HS-5 (cell line): ENCODE data around the gene E2F6.

ENCODE experiments used
- DNase-seq: peaks from one replicate; pipeline ENCODE4 v3.0.0-alpha.2; 2012; ENCODE audit warnings: low read depth

E2F6 gene, protein sequence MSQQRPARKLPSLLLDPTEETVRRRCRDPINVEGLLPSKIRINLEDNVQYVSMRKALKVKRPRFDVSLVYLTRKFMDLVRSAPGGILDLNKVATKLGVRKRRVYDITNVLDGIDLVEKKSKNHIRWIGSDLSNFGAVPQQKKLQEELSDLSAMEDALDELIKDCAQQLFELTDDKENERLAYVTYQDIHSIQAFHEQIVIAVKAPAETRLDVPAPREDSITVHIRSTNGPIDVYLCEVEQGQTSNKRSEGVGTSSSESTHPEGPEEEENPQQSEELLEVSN

GRCh38 chr2:11465485-11466306 lies at the start of gene E2F6:
Gene E2F6, minus strand, starts transcription at chr2:11466161. Its CDS starts 282 bp downstream, at chr2:11465879.
- peak; percentile 72 for DNase-seq

GRCh38 chr2:11515490-11515981 lies 49.6 kb upstream of the E2F6 start:
- DNase-seq: no peak

DNA sequence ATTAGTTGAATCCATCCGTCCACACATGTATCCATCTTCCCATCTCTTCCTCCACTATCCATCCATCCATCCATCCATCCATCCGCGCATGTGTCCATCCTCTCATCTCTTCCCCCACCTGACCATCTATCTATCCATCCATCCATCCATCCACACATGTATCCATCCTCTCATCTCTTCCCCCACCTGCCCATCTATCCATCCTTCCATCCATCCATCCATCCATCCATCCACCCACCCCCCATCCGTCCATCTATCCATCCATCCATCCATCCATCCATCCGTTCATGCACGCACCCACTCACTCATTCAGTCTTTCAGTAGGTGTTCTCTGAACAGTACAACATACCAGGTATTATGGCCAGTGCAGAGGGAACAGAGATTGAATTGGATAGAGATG lies 48.9 kb upstream of the E2F6 start:
- DNase-seq: no peak

GRCh38 chr2:11514081-11514730 lies 48.2 kb upstream of the E2F6 start:
- DNase-seq: no peak

DNA sequence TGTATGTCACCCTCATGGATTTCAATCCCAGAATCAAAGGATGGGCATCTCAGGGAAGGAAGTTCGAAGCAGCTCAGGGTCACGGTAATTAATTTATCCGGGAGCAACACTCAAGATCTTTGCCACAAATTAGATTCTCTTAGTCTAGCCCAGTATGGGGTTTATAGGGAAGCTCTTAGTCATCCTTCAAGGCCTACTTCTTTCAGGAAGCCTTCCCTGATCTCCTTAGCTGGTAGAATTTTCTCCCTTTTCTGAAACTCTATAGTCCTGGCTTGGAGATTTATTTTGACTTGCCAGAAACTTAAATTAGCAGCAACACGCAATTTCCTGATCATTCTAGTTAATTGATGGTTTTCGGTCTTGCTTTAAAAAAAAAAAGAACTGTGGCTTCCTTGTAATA lies 47.4 kb upstream of the E2F6 start:
- no peak for DNase-seq

- no peak for DNase-seq
These were observed 46.5 kb upstream of the E2F6 start for GRCh38 chr2:11512431-11512830.

DNA sequence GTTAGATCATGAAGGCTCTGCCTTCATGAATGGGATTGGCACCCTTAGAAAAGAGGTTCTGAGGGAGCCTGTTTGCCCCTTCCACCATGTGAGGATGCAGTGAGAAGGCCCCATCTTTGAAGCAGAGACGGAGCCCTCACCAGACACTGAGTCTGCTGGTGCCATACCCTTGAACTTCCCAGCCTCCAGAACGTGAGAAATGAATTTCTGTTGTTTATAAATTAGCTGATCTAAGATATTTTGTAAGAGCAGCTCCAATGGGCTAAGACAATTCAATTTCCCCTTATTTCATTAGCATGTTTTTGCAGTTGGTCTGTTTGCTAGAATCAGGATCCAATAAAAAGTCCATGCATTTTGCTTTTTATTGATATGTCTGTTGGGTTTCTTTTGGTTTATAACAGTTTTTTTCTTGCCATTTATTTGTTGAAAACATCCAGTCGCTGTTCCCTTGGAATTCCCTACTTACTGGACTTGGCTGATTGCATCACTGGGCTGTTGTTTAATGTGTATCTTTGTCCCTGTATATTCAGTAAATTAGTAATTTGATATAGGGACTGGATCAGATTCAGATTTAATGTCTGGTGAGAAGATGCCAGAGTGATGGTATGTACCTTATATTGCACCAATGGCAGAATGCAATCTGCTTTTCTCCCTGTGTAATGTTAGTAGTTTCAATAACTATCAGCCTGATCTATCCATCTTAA lies 43.8 kb upstream of the E2F6 start:
- no peak for DNase-seq

- DNase-seq: no peak
These were observed 42.3 kb upstream of the E2F6 start for GRCh38 chr2:11508279-11508678.

DNA sequence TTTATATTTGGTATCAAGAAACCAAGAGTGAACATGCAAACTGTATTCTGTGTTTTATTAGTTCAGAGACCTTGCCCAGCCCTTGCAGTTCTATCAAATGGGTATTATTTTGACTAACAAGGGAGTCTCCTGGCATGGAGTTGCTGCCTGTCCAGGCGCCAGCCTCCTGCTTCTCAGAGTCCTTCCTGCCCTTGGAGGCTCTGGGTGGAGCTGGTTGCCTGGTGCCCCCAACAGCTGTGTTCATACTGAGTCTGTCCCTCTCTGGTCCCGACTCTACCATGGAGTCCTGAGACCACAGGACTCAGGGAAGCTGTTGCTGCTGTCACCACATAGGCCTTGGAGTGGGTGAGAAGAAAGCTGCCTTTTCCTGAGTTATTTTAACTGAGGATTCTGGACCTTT lies 41.6 kb upstream of the E2F6 start:
- DNase-seq: no peak

GRCh38 chr2:11506611-11506969 lies 40.6 kb upstream of the E2F6 start:
- no peak for DNase-seq

DNA sequence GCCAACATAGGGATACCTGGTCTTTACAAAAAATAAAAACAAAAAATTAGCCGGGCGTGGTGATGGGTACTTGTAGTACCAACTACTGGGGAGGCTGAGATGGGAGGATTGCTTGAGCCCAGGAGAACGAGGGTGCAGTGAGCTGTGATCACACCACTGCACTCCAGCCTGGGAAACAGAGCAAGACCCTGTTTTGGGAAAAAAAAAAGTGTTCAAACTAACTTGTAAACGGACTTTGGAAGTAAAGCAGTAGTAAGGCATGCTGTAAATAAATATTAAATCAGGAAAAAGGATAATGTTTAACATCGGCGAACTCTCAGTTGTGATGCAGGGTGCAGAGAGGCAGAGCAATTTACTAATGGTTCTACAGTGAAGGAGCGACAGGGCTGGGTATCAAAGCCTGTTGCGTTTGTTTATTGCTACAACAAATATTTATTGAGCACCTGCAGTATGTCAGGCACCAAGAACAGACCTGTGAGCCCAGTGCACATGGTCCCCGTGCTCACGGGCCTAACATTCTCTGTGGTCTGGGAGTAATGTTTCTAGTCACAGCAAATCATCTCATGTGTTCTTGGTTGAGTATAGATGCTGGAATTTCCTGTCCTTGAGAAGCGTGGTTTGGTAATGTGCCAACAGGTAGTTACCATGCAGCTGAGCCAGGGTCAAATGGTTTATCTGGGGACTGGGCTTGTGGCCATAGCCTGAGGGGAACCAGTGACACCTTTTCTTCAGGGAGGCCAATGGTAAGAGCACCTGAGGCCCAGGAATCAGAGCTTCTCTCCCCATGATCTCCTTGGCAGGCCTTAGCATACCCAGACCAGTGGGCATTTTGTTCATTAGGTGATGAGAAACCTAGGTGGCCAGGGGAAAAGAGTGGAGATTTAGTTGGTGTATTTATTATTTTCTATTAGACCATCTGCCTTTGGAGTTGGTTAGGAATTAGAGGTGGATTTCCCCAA lies 40.0 kb upstream of the E2F6 start:
- no peak for DNase-seq

DNA sequence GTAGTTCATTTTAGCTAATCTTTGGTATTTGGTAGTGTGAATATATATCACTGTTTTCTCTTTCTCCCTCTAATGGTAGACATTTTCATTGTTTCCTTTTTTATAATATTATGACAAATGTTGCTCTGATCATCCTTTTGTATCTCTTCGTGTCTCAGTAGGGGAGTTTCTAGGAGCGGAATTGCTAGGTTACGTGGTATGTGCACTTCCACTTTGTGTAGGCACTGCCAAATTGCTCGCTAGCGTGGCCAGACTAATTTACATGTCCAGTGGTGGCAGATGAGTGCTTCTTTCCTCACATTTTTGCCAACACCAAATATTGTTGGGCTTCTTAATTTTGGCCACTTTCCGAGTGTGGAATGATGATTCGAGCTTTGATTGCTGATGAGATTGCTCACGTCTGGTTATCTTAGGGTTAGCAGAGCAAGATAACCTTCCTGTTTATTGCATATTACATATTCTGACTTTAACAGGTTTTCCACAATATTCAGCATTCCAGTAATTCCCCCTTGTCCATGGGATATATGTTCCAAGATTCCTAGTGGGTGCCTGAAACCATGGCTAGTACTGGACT lies 37.5 kb upstream of the E2F6 start:
- no peak for DNase-seq

DNA sequence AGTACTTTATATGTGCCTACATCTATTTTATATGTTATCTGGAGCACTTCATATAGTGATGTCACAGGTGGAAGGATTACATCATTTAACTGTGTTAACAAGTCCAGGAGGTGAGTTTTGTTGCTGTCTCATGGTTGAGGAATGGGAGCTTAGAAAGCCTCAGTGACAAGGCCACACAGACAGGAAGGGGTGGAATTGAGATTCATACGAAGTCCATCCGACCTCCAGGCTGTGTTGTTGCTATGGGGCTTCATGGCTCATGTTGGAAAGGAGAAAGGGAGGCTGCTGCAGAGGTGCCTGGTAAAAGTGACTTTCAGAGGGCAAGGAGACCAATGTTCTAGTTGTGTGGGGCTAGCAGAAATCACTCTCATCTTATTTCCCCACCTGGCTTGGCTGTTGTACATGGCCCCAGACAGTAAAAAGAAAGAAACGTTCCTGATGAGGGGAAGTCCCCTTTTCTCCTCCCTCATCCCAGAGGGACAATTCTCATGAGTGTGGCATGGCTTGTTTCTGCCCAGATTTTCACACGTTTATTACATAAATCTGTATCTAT lies 36.9 kb upstream of the E2F6 start:
- DNase-seq: no peak

DNA sequence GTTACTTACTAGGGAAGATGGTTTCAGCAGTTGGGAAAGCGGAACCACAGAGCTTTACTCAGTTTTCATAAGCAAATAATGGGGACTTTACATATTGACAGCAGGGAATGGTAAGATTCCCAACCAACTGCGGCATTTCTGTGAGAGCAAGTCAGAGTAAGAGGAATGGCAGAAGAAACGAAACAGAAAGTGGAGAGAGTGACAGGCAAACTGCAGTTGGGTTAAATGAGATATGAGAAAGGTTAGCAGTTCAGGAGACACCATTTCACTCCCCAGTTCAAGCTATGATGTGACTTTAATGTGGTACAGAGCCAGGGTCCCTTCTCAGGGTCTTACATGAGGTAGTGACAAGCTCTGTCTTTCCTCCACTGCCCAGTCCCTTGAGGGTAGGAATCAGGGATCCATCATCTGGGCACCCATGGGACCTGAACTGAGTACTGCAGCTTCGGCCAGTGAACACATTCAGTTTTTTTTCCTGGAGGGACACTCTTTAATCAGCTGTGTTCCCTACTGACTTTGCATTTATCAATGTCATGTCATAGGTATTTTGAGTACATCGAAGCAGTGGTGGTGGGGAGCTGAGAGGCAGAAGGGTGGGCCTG lies 34.8 kb upstream of the E2F6 start:
- no peak for DNase-seq

DNA sequence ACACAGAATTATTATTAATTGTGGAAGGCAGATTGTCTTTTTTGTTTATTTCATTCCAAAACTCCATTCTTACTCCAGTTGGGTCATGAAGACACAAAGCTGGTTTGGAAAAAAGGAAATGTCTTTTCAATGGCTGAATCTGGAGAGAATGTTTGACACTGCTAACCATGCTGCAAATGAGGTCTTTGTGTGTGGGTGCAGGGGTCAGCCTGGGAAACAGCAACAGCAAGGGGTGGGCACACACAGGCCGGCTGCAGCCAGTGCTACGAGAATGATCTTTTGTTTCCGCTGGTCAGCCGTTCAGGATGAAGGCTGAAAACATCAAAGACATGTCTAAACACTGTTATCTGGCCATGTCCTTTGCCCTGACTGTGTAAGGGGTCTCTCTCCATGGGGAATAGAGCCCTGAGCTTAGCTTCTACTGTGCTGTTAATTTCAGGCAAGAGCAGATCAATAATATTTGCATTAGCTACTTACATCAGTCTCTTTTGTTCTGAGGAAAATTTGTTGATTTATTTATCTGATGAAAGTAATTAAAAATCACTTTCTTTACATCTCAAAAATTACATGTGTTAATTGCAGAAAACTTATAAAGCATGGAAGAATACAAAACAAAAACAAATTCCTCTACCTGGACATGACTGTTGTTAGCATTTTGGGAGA lies 33.3 kb upstream of the E2F6 start:
- DNase-seq: no peak

- DNase-seq: no peak
These were observed 32.6 kb upstream of the E2F6 start for GRCh38 chr2:11498543-11499034.

- DNase-seq: no peak
These were observed 30.1 kb upstream of the E2F6 start for GRCh38 chr2:11495844-11496681.

DNA sequence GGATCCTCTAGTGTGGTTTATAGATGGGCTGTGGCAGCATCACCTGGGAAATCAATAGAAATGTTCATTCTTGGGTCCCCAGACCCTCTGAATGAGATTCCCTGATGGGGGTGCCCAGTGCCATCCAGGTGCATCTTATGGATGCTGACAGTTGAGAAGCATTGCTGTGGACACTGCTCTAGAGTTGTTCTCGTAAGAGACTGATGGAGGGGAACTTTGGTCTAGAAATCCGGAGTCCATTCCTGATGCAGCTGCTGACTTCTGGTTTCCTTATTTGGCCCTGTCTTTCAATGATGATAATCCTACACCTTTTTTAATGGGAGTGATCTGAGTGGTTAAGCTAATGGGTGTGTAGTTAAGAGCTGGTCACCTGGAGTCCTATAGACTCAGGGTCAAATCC lies 28.3 kb upstream of the E2F6 start:
- no peak for DNase-seq
